H9 (cell line): Measurements from ENCODE around the gene CACNA1A. TPM values are rescaled to one million over a fixed set of nuclear protein-coding genes. Genes with fewer than 3 reads are reported as not detected.

Experiments used
- DNase-seq: peaks from one replicate; pipeline ENCODE4 v3.0.0-alpha.2; 2017
- H2AFZ ChIP-seq: one replicate; pipeline ENCODE4 v1.6.1; 2013; ENCODE audit warnings: mild to moderate bottlenecking, low read length, control low read depth, moderate library complexity
- H2AK5ac ChIP-seq: 2 replicates; pipeline ENCODE4 v1.6.1; 2013; ENCODE audit warnings: low read length, control low read depth, mixed read lengths; ENCODE audit not compliant: insufficient read length
- H2BK120ac ChIP-seq: one replicate; pipeline ENCODE4 v1.6.1; 2013; ENCODE audit warnings: low read depth, mild to moderate bottlenecking, low read length, control low read depth, inconsistent platforms; ENCODE audit not compliant: poor library complexity, severe bottlenecking
- H2BK12ac ChIP-seq: 2 replicates; pipeline ENCODE4 v1.6.1; 2013; ENCODE audit warnings: low read length, control low read depth, mixed read lengths, low read depth; ENCODE audit not compliant: insufficient read length
- H2BK15ac ChIP-seq: 2 replicates; pipeline ENCODE4 v1.6.1; 2013; ENCODE audit warnings: low read depth, low read length, control low read depth
- H2BK20ac ChIP-seq: one replicate; pipeline ENCODE4 v1.6.1; 2013; ENCODE audit warnings: low read depth, mild to moderate bottlenecking, low read length, control low read depth, inconsistent platforms; ENCODE audit not compliant: poor library complexity, severe bottlenecking
- H2BK5ac ChIP-seq: 2 replicates; pipeline ENCODE4 v1.6.1; 2013; ENCODE audit warnings: low read length, control low read depth, mixed read lengths; ENCODE audit not compliant: insufficient read length
- H3K14ac ChIP-seq: 2 replicates; pipeline ENCODE4 v1.6.1; 2013; ENCODE audit warnings: low read length, control low read depth; ENCODE audit not compliant: insufficient read depth
- H3K18ac ChIP-seq: 2 replicates; pipeline ENCODE4 v1.6.1; 2013; ENCODE audit warnings: low read depth, mild to moderate bottlenecking, mixed read lengths, low read length, control low read depth; ENCODE audit not compliant: insufficient read length
- H3K23ac ChIP-seq: 2 replicates; pipeline ENCODE4 v1.6.1; 2013; ENCODE audit warnings: low read length, control low read depth, mixed read lengths, low read depth; ENCODE audit not compliant: insufficient read length
- H3K23me2 ChIP-seq: 2 replicates; pipeline ENCODE4 v1.6.1; 2013; ENCODE audit warnings: low read depth, mild to moderate bottlenecking, mixed read lengths, low read length, control low read depth; ENCODE audit not compliant: insufficient read length, poor library complexity, severe bottlenecking
- H3K27ac ChIP-seq: 2 replicates; pipeline ENCODE4 v1.5.1; 2013; ENCODE audit warnings: low read length, control low read depth, mixed read lengths, low read depth; ENCODE audit not compliant: insufficient read length
- H3K27me3 ChIP-seq: 2 replicates; pipeline ENCODE4 v1.6.1; 2013; ENCODE audit warnings: low read length, control low read depth, inconsistent platforms; ENCODE audit not compliant: insufficient read depth
- H3K4ac ChIP-seq: 2 replicates; pipeline ENCODE4 v1.6.1; 2013; ENCODE audit warnings: low read depth, mild to moderate bottlenecking, control low read depth, inconsistent platforms, low read length, moderate library complexity
- H3K4me1 ChIP-seq: 2 replicates; pipeline ENCODE4 v1.6.1; 2013; ENCODE audit warnings: low read length, control low read depth, inconsistent platforms; ENCODE audit not compliant: insufficient read depth
- H3K4me2 ChIP-seq: 2 replicates; pipeline ENCODE4 v1.6.1; 2013; ENCODE audit warnings: low read length, control low read depth, mixed read lengths; ENCODE audit not compliant: insufficient read length, insufficient read depth
- H3K56ac ChIP-seq: 2 replicates; pipeline ENCODE4 v1.6.1; 2013; ENCODE audit warnings: low read depth, mild to moderate bottlenecking, mixed read lengths, low read length, control low read depth; ENCODE audit not compliant: insufficient read length
- H3K79me1 ChIP-seq: 2 replicates; pipeline ENCODE4 v1.6.1; 2013; ENCODE audit warnings: low read depth, mild to moderate bottlenecking, moderate library complexity, low read length, control low read depth, inconsistent platforms; ENCODE audit not compliant: insufficient read depth, poor library complexity, severe bottlenecking
- H3K79me2 ChIP-seq: 2 replicates; pipeline ENCODE4 v1.6.1; 2013; ENCODE audit warnings: low read length, control low read depth, inconsistent platforms; ENCODE audit not compliant: insufficient read depth
- H3K9ac ChIP-seq: 2 replicates; pipeline ENCODE4 v1.6.1; 2013; ENCODE audit warnings: low read length, control low read depth, mixed read lengths; ENCODE audit not compliant: insufficient read length; ENCODE audit errors: extremely low read depth
- H3K9me3 ChIP-seq: one replicate; pipeline ENCODE4 v1.6.1; 2013; ENCODE audit warnings: low read depth, low read length, inconsistent platforms; ENCODE audit not compliant: control insufficient read depth
- H3T11ph ChIP-seq: one replicate; pipeline ENCODE4 v1.6.1; 2013; ENCODE audit warnings: mild to moderate bottlenecking, low read length, control low read depth, inconsistent platforms
- H4K20me1 ChIP-seq: one replicate; pipeline ENCODE4 v1.6.1; 2013; ENCODE audit not compliant: control insufficient read depth, insufficient read length, insufficient read depth
- H4K5ac ChIP-seq: 2 replicates; pipeline ENCODE4 v1.6.1; 2013; ENCODE audit warnings: low read depth, mild to moderate bottlenecking, mixed read lengths, low read length, control low read depth; ENCODE audit not compliant: insufficient read length
- H4K8ac ChIP-seq: replicated peaks from 2 replicates; pipeline ENCODE4 v1.6.1; 2013; ENCODE audit warnings: low read length, control low read depth, mixed read lengths, low read depth; ENCODE audit not compliant: insufficient read length
- H4K91ac ChIP-seq: 2 replicates; pipeline ENCODE4 v1.6.1; 2013; ENCODE audit warnings: low read depth, mild to moderate bottlenecking, moderate library complexity, mixed read lengths, low read length, control low read depth; ENCODE audit not compliant: insufficient read length
- H3K27ac Mint-ChIP-seq, 3 experiments: 2 replicates in 2 of 3; 3 replicates in 1 of 3; pipeline ENCODE4 v1.8.0; 2020 to 2021; ENCODE audit warnings: mixed read lengths in 3 of 3, mild to moderate bottlenecking in 1 of 3, moderate library complexity in 1 of 3
- H3K27me3 Mint-ChIP-seq: 2 replicates; pipeline ENCODE4 v1.8.0; 2021; ENCODE audit warnings: low read depth, mild to moderate bottlenecking, moderate library complexity, mixed read lengths
- H3K36me3 Mint-ChIP-seq, 3 experiments: 2 replicates in 2 of 3; 3 replicates in 1 of 3; pipeline ENCODE4 v1.8.0; 2020 to 2021; ENCODE audit warnings: low read depth in 3 of 3, mixed read lengths in 3 of 3; ENCODE audit not compliant: insufficient read depth in 1 of 3
- H3K4me1 Mint-ChIP-seq, 2 experiments: 2 replicates each; pipeline ENCODE4 v1.8.0; 2020; ENCODE audit warnings: mixed read lengths in 2 of 2
- H3K4me3 Mint-ChIP-seq, 2 experiments: 2 replicates in 1 of 2; 3 replicates in 1 of 2; pipeline ENCODE4 v1.8.0; 2020 to 2021; ENCODE audit warnings: mild to moderate bottlenecking in 2 of 2, mixed read lengths in 2 of 2, moderate library complexity in 1 of 2
- H3K9me3 Mint-ChIP-seq, 2 experiments: 2 replicates in 1 of 2; 3 replicates in 1 of 2; pipeline ENCODE4 v1.8.0; 2020; ENCODE audit warnings: mild to moderate bottlenecking in 2 of 2, mixed read lengths in 2 of 2, moderate library complexity in 1 of 2
- CTCF ChIP-seq: fragments of 200-600 bp; sonication (generic); conservative IDR thresholded peaks from 3 replicates; pipeline ENCODE4 v1.8.0; 2021; ENCODE audit warnings: antibody characterized with exemption, mild to moderate bottlenecking
- WGBS: extraction: QIAGEN DNeasy Blood & Tissue Kit; methylation state at CpG from one replicate; pipeline ENCODE4 v1.1.7; 2013; ENCODE audit warnings: missing lambda C conversion rate, low lambda C conversion rate, mixed read lengths; ENCODE audit not compliant: insufficient read length; ENCODE audit errors: extremely low coverage; 5-methylcytosine and 5-hydroxymethylcytosine counted together
- total RNA-seq: library from RNA; stranded (reverse); gene quantifications from 2 replicates; pipeline ENCODE4 v1.2.1, GENCODE V29; 2021

The CACNA1A gene
- total RNA-seq, 1 experiment from 2014 or later = 8.0 TPM

GRCh38 chr19:13339869-13340268 lies 166.4 kb downstream of the CACNA1A start:
- Histone ChIP-seq H3K4ac (no peak overlapping the region), H3K56ac (no peak overlapping the region), H3K14ac (no peak overlapping the region; the same call in 1 of the 2 replicates), H4K5ac (no peak overlapping the region), H3K79me1 (no peaks in the 10 kb centered on the region), H3K9me3 (peaks cover 7% of the 10 kb centered on the region), H3K23me2 (no peaks in the 10 kb centered on the region), H2BK15ac (no peak overlapping the region), H3T11ph (no peak overlapping the region), H3K4me1 (no peaks in the 10 kb centered on the region; the same call in 1 of the 2 replicates), H3K27me3 (no peaks in the 10 kb centered on the region), H4K8ac (no peak overlapping the region), H2BK120ac (no peak overlapping the region), H4K20me1 (peaks cover 3% of the 10 kb centered on the region), H3K79me2 (no peaks in the 10 kb centered on the region), H3K18ac (no peak overlapping the region), H3K23ac (no peak overlapping the region), H3K9ac (no peak overlapping the region), H4K91ac (no peak overlapping the region), H2BK5ac (no peak overlapping the region), H3K4me2 (no peak overlapping the region), H2BK12ac (no peak overlapping the region), H2BK20ac (no peak overlapping the region), H3K27ac (no peak overlapping the region), H2AK5ac (no peak overlapping the region), H2AFZ (no peak overlapping the region)
- Mint-ChIP-seq H3K9me3 (peaks cover 0 to 5% of the 10 kb centered on the region in 2 experiments; a peak in 2 of 5 replicates), H3K27ac (no peak overlapping the region; a peak in 1 of 7 replicates), H3K27me3 (peaks cover 3% of the 10 kb centered on the region), H3K4me3 (no peak overlapping the region), H3K36me3 (peaks cover 2 to 9% (median 5%) of the 10 kb centered on the region in 3 experiments; a peak in 6 of 7 replicates), H3K4me1 (peaks cover 2 to 9% of the 10 kb centered on the region in 2 experiments; a peak in 2 of 4 replicates)
- no peak for DNase-seq
- TF ChIP-seq CTCF = no peak
- no CpG with 5 or more reads among the region's 13 CpGs for WGBS
